ENCODE measurements around the gene GOLT1A. TPM values are rescaled to one million over a fixed set of nuclear protein-coding genes. Genes with fewer than 3 reads are reported as not detected.

GOLT1A gene
- polyA plus RNA-seq, 1 donor from 2014 or later: not detected

GRCh38 chr1:204222006-204222763 is 8.4 kb upstream of the GOLT1A start:
- H3F3A ChIP-seq (ENCODE audit: insufficient read depth, low read length, poor library complexity, severe bottlenecking): no peaks in the 10 kb centered on the region
- H3K9ac ChIP-seq (ENCODE audit: low read length): no peak overlapping the region
- H3K9me2 ChIP-seq (ENCODE audit: insufficient read depth, low read length): no peaks in the 10 kb centered on the region
- no peak overlapping the region for H3K4me2 ChIP-seq (ENCODE audit: low read length)
- H3K79me2 ChIP-seq (replicated peaks; ENCODE audit: insufficient read depth, low read length): no peaks in the 10 kb centered on the region
- H3K36me3 ChIP-seq (ENCODE audit: insufficient read depth, low read length): peaks cover 5% of the 10 kb centered on the region
- no peaks in the 10 kb centered on the region for H3K9me3 ChIP-seq (ENCODE audit: low read length)
- no peak overlapping the region for H2AFZ ChIP-seq (ENCODE audit: low read depth, low read length)
- H3K27ac ChIP-seq (ENCODE audit: low read length): no peak overlapping the region
- H3K27me3 ChIP-seq (ENCODE audit: insufficient read depth, low read depth, low read length): no peaks in the 10 kb centered on the region
- TF ChIP-seq SMC3 (conservative IDR thresholded peaks at IDR 0.05; ENCODE audit: poor library complexity) (no peak), RAD21 (conservative IDR thresholded peaks at IDR 0.05) (no peak), TAF1 (IDR thresholded peaks at IDR 0.05; ENCODE audit: low read depth) (no peak), EZH2 (IDR thresholded peaks at IDR 0.05; ENCODE audit: borderline replicate concordance, insufficient read depth, low read length, poor library complexity, severe bottlenecking) (no peak)
- no peaks in the 10 kb centered on the region for H4K20me1 ChIP-seq (ENCODE audit: insufficient read depth)
- H3K4me3 ChIP-seq (ENCODE audit: low read length): no peak overlapping the region

GRCh38 chr1:204221271-204221670 is 7.5 kb upstream of the GOLT1A start:
- H3K9me2 ChIP-seq (ENCODE audit: insufficient read depth, low read length): no peaks in the 10 kb centered on the region
- H3K4me2 ChIP-seq (ENCODE audit: low read length): no peak overlapping the region
- no peaks in the 10 kb centered on the region for H3K27me3 ChIP-seq (ENCODE audit: insufficient read depth, low read depth, low read length)
- H3K79me2 ChIP-seq (replicated peaks; ENCODE audit: insufficient read depth, low read length): no peaks in the 10 kb centered on the region
- H3K9me3 ChIP-seq (ENCODE audit: low read length): no peaks in the 10 kb centered on the region
- H4K20me1 ChIP-seq (ENCODE audit: insufficient read depth): no peaks in the 10 kb centered on the region
- TF ChIP-seq POLR2AphosphoS5 (IDR thresholded peaks at IDR 0.05) (no peak), EP300 (conservative IDR thresholded peaks at IDR 0.05; ENCODE audit: poor library complexity, severe bottlenecking) (no peak), EZH2 (IDR thresholded peaks at IDR 0.05; ENCODE audit: borderline replicate concordance, insufficient read depth, low read length, poor library complexity, severe bottlenecking) (no peak), TAF1 (IDR thresholded peaks at IDR 0.05; ENCODE audit: low read depth) (no peak), REST (IDR thresholded peaks at IDR 0.05; ENCODE audit: borderline replicate concordance) (no peak), SMC3 (conservative IDR thresholded peaks at IDR 0.05; ENCODE audit: poor library complexity) (no peak)
- H3K4me3 ChIP-seq (ENCODE audit: low read length): no peak overlapping the region
- H3K9ac ChIP-seq (ENCODE audit: low read length): no peak overlapping the region
- no peak overlapping the region for H2AFZ ChIP-seq (ENCODE audit: low read depth, low read length)
- H3K36me3 ChIP-seq (ENCODE audit: insufficient read depth, low read length): peaks cover 5% of the 10 kb centered on the region
- H3F3A ChIP-seq (ENCODE audit: insufficient read depth, low read length, poor library complexity, severe bottlenecking): no peaks in the 10 kb centered on the region
- H3K27ac ChIP-seq (ENCODE audit: low read length): no peak overlapping the region

- Histone ChIP-seq H3K27ac (ENCODE audit: low read length) (no peak overlapping the region), H2AFZ (ENCODE audit: low read depth, low read length) (no peak overlapping the region), H3K4me2 (ENCODE audit: low read length) (no peak overlapping the region), H4K20me1 (ENCODE audit: insufficient read depth) (no peaks in the 10 kb centered on the region), H3K4me3 (ENCODE audit: low read length) (no peak overlapping the region), H3K36me3 (ENCODE audit: insufficient read depth, low read length) (no peaks in the 10 kb centered on the region), H3K27me3 (ENCODE audit: insufficient read depth, low read depth, low read length) (no peaks in the 10 kb centered on the region), H3K9ac (ENCODE audit: low read length) (no peak overlapping the region), H3K9me3 (ENCODE audit: low read length) (no peaks in the 10 kb centered on the region), H3K9me2 (ENCODE audit: insufficient read depth, low read length) (no peaks in the 10 kb centered on the region), H3F3A (ENCODE audit: insufficient read depth, low read length, poor library complexity, severe bottlenecking) (no peaks in the 10 kb centered on the region), H3K79me2 (replicated peaks; ENCODE audit: insufficient read depth, low read length) (no peaks in the 10 kb centered on the region)
- no peak for TF ChIP-seq EP300 (conservative IDR thresholded peaks at IDR 0.05; ENCODE audit: poor library complexity, severe bottlenecking)
- TF ChIP-seq REST (IDR thresholded peaks at IDR 0.05; ENCODE audit: borderline replicate concordance): no peak
- no peak for TF ChIP-seq SMC3 (conservative IDR thresholded peaks at IDR 0.05; ENCODE audit: poor library complexity)
- no peak for TF ChIP-seq TAF1 (IDR thresholded peaks at IDR 0.05; ENCODE audit: low read depth)
- TF ChIP-seq MXI1 (conservative IDR thresholded peaks at IDR 0.05; ENCODE audit: poor library complexity, severe bottlenecking): no peak
- TF ChIP-seq EZH2 (IDR thresholded peaks at IDR 0.05; ENCODE audit: borderline replicate concordance, insufficient read depth, low read length, poor library complexity, severe bottlenecking): no peak
- TF ChIP-seq RAD21 (conservative IDR thresholded peaks at IDR 0.05): no peak
- no peak for TF ChIP-seq CTCF (IDR thresholded peaks at IDR 0.05; ENCODE audit: poor library complexity, severe bottlenecking)
- no peak for TF ChIP-seq POLR2AphosphoS5 (IDR thresholded peaks at IDR 0.05)
Measured at GRCh38 chr1:204219971-204220616, 6.3 kb upstream of the GOLT1A start.

All from neural cell (in vitro differentiated cells).